Measurements from ENCODE around the gene MYOM3.

DNA sequence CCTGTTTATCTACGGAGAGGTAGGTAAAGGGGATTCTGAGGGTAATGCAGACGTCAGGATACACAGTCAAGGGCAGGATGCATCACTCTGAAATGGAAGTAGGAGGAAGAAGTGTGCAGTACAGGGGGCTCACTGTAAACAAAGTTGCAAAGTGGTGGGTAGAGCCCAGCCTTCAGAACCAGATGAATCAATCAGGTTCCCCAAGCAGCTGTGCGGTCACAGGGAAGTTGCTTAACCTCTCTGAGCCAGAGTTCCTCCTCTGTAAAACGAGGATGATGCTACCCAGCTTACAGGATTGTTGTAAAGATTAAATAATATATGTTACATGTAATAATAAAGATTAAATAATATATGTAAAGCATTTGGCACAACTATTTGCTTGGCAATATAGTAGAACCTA, 13.5 kb upstream of the MYOM3 start:
- TF ChIP-seq, protein P1, sequence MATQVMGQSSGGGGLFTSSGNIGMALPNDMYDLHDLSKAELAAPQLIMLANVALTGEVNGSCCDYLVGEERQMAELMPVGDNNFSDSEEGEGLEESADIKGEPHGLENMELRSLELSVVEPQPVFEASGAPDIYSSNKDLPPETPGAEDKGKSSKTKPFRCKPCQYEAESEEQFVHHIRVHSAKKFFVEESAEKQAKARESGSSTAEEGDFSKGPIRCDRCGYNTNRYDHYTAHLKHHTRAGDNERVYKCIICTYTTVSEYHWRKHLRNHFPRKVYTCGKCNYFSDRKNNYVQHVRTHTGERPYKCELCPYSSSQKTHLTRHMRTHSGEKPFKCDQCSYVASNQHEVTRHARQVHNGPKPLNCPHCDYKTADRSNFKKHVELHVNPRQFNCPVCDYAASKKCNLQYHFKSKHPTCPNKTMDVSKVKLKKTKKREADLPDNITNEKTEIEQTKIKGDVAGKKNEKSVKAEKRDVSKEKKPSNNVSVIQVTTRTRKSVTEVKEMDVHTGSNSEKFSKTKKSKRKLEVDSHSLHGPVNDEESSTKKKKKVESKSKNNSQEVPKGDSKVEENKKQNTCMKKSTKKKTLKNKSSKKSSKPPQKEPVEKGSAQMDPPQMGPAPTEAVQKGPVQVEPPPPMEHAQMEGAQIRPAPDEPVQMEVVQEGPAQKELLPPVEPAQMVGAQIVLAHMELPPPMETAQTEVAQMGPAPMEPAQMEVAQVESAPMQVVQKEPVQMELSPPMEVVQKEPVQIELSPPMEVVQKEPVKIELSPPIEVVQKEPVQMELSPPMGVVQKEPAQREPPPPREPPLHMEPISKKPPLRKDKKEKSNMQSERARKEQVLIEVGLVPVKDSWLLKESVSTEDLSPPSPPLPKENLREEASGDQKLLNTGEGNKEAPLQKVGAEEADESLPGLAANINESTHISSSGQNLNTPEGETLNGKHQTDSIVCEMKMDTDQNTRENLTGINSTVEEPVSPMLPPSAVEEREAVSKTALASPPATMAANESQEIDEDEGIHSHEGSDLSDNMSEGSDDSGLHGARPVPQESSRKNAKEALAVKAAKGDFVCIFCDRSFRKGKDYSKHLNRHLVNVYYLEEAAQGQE (IDR thresholded peaks at IDR 0.05; ENCODE audit: low read depth) = no peak
- TF ChIP-seq NFIC (IDR thresholded peaks at IDR 0.05) (no peak), YY1 (IDR thresholded peaks at IDR 0.05; ENCODE audit: low read depth) (no peak), EGR1 (IDR thresholded peaks at IDR 0.05) (no peak), CEBPB (IDR thresholded peaks at IDR 0.05) (no peak), RAD21 (IDR thresholded peaks at IDR 0.05; ENCODE audit: low read depth) (no peak), TCF12 (IDR thresholded peaks at IDR 0.05; ENCODE audit: low read depth) (no peak), TAF1 (IDR thresholded peaks at IDR 0.05; ENCODE audit: low read depth) (no peak), TEAD4 (IDR thresholded peaks at IDR 0.05) (no peak), EP300 (IDR thresholded peaks at IDR 0.05; ENCODE audit: borderline replicate concordance) (no peak), ZBTB7A (IDR thresholded peaks at IDR 0.05; ENCODE audit: low read depth) (no peak), FOXM1 (IDR thresholded peaks at IDR 0.05; ENCODE audit: borderline replicate concordance, low read depth) (no peak)
- TF ChIP-seq, protein P2, sequence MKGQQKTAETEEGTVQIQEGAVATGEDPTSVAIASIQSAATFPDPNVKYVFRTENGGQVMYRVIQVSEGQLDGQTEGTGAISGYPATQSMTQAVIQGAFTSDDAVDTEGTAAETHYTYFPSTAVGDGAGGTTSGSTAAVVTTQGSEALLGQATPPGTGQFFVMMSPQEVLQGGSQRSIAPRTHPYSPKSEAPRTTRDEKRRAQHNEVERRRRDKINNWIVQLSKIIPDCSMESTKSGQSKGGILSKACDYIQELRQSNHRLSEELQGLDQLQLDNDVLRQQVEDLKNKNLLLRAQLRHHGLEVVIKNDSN (IDR thresholded peaks at IDR 0.05) = no peak
- TF ChIP-seq, protein P3, sequence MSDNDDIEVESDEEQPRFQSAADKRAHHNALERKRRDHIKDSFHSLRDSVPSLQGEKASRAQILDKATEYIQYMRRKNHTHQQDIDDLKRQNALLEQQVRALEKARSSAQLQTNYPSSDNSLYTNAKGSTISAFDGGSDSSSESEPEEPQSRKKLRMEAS (IDR thresholded peaks at IDR 0.05) = no peak

Measured in Ishikawa (cell line).